Stimulated activated CD8-positive, alpha-beta memory T cell treated with anti-CD3 and anti-CD28 coated beads, Interleukin-15, amount 100 ng/mL, for 4 hours (primary cell): Measurements from ENCODE around the gene FLACC1.

Experiments used
- DNase-seq, 2 donors: peaks; one replicate each; pipeline ENCODE4 v3.0.0-alpha.2; 2020; ENCODE audit warnings: low read depth in 2 of 2

FLACC1 gene

GRCh38 chr2:201276511-201276910 is 80.6 kb downstream of the FLACC1 start:
- no peak for DNase-seq

GRCh38 chr2:201275990-201276389 is 81.2 kb downstream of the FLACC1 start:
- no peak for DNase-seq

GRCh38 chr2:201275069-201275468 is 82.1 kb downstream of the FLACC1 start:
- DNase-seq: no peak

- no peak for DNase-seq
These were observed 83.7 kb downstream of the FLACC1 start for GRCh38 chr2:201273330-201273983.

GRCh38 chr2:201271917-201272316 is 85.2 kb downstream of the FLACC1 start:
- no peak for DNase-seq

GRCh38 chr2:201270293-201271001 is 86.7 kb downstream of the FLACC1 start:
- DNase-seq: no peak

GRCh38 chr2:201269764-201270163 is 87.4 kb downstream of the FLACC1 start:
- no peak for DNase-seq

- no peak for DNase-seq
These were observed 89.7 kb downstream of the FLACC1 start for GRCh38 chr2:201267278-201268030.

- no peak for DNase-seq
These were observed 90.5 kb downstream of the FLACC1 start for GRCh38 chr2:201266629-201267028.

- no peak for DNase-seq
These were observed 92.5 kb downstream of the FLACC1 start for GRCh38 chr2:201264472-201265173.

- DNase-seq: no peak
These were observed 93.4 kb downstream of the FLACC1 start for GRCh38 chr2:201263779-201264178.

GRCh38 chr2:201262718-201263117 is 94.4 kb downstream of the FLACC1 start:
- no peak for DNase-seq

- no peak for DNase-seq
These were observed 95.2 kb downstream of the FLACC1 start for GRCh38 chr2:201261906-201262305.

- peak in 1 of 2 donors; percentile 19 for DNase-seq
These were observed 95.7 kb downstream of the FLACC1 start for GRCh38 chr2:201261471-201261870.

GRCh38 chr2:201260302-201260800 is 96.8 kb downstream of the FLACC1 start, which contains the start of gene CASP8:
Gene CASP8, plus strand, starts transcription at chr2:201260536. Its CDS starts 5,951 bp downstream, at chr2:201266487.
- DNase-seq: peak in 1 of 2 donors; percentile 43

- no peak for DNase-seq
These were observed 98.2 kb downstream of the FLACC1 start for GRCh38 chr2:201258666-201259615.

GRCh38 chr2:201257956-201258665 is 99.0 kb downstream of the FLACC1 start:
- peak; percentile 58 to 79 for DNase-seq

GRCh38 chr2:201257381-201257955 is 99.7 kb downstream of the FLACC1 start:
- no peak for DNase-seq

GRCh38 chr2:201256082-201256481 is 101.1 kb downstream of the FLACC1 start:
- no peak for DNase-seq
